Mesothelial cell of epicardium (in vitro differentiated cells): ENCODE results near the gene TSPAN15. TPM values are rescaled to one million over a fixed set of nuclear protein-coding genes. Genes with fewer than 3 reads are reported as not detected.

Source experiments
- DNase-seq, 2 experiments: peaks; one replicate each; pipeline ENCODE4 v3.0.0; 2021; ENCODE audit warnings: low spot score in 2 of 2; ENCODE audit not compliant: unreplicated experiment in 2 of 2
- H3K27ac Mint-ChIP-seq: 2 replicates; pipeline ENCODE4 v1.8.0; 2021; ENCODE audit warnings: mixed read lengths
- H3K27me3 Mint-ChIP-seq: 2 replicates; pipeline ENCODE4 v1.8.0; 2021; ENCODE audit warnings: low read depth, mixed read lengths
- H3K36me3 Mint-ChIP-seq: 2 replicates; pipeline ENCODE4 v1.8.0; 2021; ENCODE audit warnings: mixed read lengths
- H3K4me1 Mint-ChIP-seq: 2 replicates; pipeline ENCODE4 v1.8.0; 2021; ENCODE audit warnings: mixed read lengths
- H3K4me3 Mint-ChIP-seq: 2 replicates; pipeline ENCODE4 v1.8.0; 2021; ENCODE audit warnings: mild to moderate bottlenecking, moderate library complexity, mixed read lengths
- H3K9me3 Mint-ChIP-seq: 2 replicates; pipeline ENCODE4 v1.8.0; 2021; ENCODE audit warnings: mixed read lengths
- total RNA-seq: library from RNA; stranded (reverse); gene quantifications from 3 replicates; pipeline ENCODE4 v1.2.1, GENCODE V29; 2021
- TF ChIP-seq, protein P1 (sequence below): fragments of 200-600 bp; sonication (generic); IDR thresholded peaks from one replicate; pipeline ENCODE4 v1.5.0; 2021; ENCODE audit warnings: antibody characterized with exemption; ENCODE audit not compliant: unreplicated experiment

The TSPAN15 gene
- total RNA-seq, 1 donor from 2014 or later = 17.7 TPM

DNA sequence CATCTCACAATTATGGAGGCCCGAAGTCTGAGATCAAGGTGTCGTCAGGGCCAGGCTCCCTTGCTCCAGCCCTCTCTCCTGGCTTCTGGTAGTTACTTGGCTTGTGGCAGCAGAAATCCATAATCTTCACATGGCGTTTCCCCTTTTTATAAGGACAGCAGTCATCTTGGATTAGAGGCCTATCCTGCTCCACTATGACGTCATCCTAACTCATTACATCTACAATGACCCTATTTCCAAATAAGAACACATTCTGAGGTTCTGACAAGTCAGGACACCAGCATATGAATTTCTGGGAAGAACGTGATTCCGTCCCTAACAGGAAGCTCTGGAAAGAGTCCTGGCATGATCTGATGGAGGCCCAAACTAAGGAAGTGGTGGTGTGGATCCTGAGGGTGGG lies 86.2 kb downstream of the TSPAN15 start:
- no peaks in the 10 kb centered on the region for H3K4me1 Mint-ChIP-seq
- H3K9me3 Mint-ChIP-seq = peaks cover 47% of the 10 kb centered on the region
- no peak overlapping the region for H3K4me3 Mint-ChIP-seq
- no peaks in the 10 kb centered on the region for H3K36me3 Mint-ChIP-seq
- no peak for DNase-seq
- TF ChIP-seq, protein P1, sequence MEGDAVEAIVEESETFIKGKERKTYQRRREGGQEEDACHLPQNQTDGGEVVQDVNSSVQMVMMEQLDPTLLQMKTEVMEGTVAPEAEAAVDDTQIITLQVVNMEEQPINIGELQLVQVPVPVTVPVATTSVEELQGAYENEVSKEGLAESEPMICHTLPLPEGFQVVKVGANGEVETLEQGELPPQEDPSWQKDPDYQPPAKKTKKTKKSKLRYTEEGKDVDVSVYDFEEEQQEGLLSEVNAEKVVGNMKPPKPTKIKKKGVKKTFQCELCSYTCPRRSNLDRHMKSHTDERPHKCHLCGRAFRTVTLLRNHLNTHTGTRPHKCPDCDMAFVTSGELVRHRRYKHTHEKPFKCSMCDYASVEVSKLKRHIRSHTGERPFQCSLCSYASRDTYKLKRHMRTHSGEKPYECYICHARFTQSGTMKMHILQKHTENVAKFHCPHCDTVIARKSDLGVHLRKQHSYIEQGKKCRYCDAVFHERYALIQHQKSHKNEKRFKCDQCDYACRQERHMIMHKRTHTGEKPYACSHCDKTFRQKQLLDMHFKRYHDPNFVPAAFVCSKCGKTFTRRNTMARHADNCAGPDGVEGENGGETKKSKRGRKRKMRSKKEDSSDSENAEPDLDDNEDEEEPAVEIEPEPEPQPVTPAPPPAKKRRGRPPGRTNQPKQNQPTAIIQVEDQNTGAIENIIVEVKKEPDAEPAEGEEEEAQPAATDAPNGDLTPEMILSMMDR = no peak
- peaks cover 25% of the 10 kb centered on the region for H3K27me3 Mint-ChIP-seq
- no peak overlapping the region for H3K27ac Mint-ChIP-seq

DNA sequence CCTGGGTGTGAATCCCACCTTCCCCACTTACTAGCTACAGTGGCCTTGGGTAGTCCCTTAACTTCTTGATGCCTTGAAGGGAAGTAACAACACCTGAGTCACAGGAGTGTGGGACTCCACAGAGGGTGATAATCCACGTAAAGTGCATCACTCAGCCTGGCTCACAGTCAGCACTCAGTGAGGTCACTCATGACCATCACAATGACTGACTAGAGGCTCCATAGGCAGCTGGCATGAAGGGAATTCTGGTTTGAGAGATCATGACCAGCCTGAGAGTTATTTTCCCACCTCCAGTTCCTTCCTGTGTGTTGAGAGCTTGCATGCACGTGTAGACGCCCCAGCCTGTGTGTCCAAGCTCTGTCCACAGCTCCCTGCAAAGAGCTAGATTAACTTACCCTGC lies 87.2 kb downstream of the TSPAN15 start:
- Mint-ChIP-seq H3K4me1 (no peaks in the 10 kb centered on the region), H3K27ac (no peak overlapping the region), H3K27me3 (peaks cover 19% of the 10 kb centered on the region), H3K9me3 (peaks cover 45% of the 10 kb centered on the region), H3K36me3 (no peaks in the 10 kb centered on the region), H3K4me3 (no peak overlapping the region)
- no peak for DNase-seq
- TF ChIP-seq, protein P1 = no peak

DNA sequence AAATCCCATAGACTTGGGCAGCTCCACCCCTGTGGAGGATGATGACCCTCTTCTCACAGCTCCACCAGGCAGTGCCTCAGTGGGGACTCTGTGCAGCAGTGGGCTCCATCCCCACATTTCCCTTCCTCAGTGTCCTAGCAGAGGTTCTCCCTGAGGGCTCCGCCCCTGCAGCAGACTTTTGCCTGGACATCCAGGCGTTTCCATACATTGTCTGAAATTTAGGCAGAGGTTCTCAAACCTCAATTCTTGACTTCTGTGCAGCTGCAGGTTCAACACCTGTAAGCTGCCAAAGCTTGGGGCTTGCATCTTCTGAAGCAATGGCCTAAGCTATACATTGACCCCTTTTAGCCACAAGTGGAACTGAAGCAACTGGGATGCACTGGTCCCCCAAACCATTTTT lies 90.2 kb downstream of the TSPAN15 start:
- no peaks in the 10 kb centered on the region for H3K36me3 Mint-ChIP-seq
- TF ChIP-seq, protein P1 = no peak
- peaks cover 15% of the 10 kb centered on the region for H3K27me3 Mint-ChIP-seq
- H3K9me3 Mint-ChIP-seq = peaks cover 42% of the 10 kb centered on the region
- DNase-seq = no peak
- H3K27ac Mint-ChIP-seq = no peak overlapping the region
- H3K4me3 Mint-ChIP-seq = no peak overlapping the region
- no peaks in the 10 kb centered on the region for H3K4me1 Mint-ChIP-seq

DNA sequence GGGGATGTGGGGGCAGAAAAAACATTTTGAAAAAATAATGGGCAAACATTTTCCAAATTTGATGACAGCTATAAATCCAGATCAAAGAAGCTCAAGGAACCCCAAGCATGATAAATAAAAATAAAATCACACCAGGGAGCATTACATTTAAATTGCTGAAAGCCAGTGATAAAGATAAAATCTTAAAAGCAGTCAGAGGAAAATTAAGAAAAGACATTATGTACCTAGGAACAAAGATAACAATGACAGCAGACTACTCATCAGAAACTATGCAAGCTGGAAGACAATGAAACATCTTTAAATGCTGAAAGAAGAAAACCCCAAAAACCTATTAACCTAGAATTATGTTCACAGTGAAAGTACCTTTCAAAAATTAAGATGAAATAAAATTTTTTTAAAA lies 98.7 kb downstream of the TSPAN15 start:
- TF ChIP-seq, protein P1 = no peak
- Mint-ChIP-seq H3K4me3 (no peak overlapping the region), H3K9me3 (peaks cover 48% of the 10 kb centered on the region), H3K27ac (no peak overlapping the region), H3K27me3 (peaks cover 30% of the 10 kb centered on the region), H3K4me1 (no peaks in the 10 kb centered on the region), H3K36me3 (no peaks in the 10 kb centered on the region)
- DNase-seq = no peak

DNA sequence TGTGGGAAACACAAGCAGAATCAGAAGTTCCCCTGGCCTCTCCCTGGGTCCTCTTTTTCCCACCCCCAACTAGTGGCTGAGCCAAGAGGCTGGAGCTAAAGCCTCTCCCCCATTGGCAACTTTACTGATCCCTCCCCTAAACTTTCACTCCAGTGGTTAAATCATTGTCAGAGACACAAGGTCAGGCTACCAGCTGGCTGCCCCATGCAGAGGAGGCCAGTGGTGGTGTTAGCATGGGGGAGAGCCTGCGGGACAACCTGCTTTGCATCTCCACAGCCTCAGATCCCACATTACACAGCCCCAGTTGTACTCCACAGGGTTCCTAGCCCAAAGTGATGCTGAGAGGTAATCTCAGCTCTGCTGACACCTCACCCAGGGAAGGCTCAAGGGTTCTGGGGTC lies 101.0 kb downstream of the TSPAN15 start:
- Mint-ChIP-seq H3K27ac (no peak overlapping the region), H3K27me3 (peaks cover 35% of the 10 kb centered on the region), H3K4me3 (no peak overlapping the region), H3K4me1 (no peaks in the 10 kb centered on the region), H3K9me3 (peaks cover 37% of the 10 kb centered on the region), H3K36me3 (no peaks in the 10 kb centered on the region)
- TF ChIP-seq, protein P1 = no peak
- no peak for DNase-seq

DNA sequence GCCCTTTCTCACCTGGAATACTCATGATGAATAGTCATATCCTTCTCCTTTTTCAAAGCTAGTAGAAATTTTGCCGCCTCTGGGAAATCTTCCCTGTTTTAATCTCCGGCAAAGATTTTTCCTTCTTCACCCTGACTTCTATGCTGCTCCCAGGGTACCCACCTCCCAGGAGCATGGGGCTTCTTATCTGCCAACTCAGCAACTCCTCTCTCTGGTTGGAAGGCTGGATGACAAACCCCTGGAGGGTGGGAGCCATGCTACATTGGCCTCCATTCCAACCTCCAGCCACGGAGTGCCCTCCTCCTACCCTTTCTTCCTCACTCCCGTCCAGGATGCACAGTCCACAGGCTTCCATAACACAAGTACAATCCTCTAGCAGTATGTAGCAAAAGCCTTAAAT lies 102.1 kb downstream of the TSPAN15 start:
- Mint-ChIP-seq H3K27me3 (peaks cover 41% of the 10 kb centered on the region), H3K9me3 (peaks cover 29% of the 10 kb centered on the region), H3K4me1 (no peaks in the 10 kb centered on the region), H3K27ac (no peak overlapping the region), H3K36me3 (no peaks in the 10 kb centered on the region), H3K4me3 (no peak overlapping the region)
- TF ChIP-seq, protein P1 = no peak
- no peak for DNase-seq
